DOHH2 (cell line): ENCODE data around the gene SV2A.
"Not testable (repeated sequence)": the region's sequence is repeated elsewhere in the genome, so short reads cannot be mapped to it uniquely, and the experiment has no call there.

Experiments
- EZH2phosphoT487 ChIP-seq: fragments of 200-600 bp; sonication (generic); IDR thresholded peaks from 2 replicates; pipeline ENCODE4 v1.6.1; 2017; ENCODE audit warnings: borderline replicate concordance, mild to moderate bottlenecking, antibody characterized with exemption, low read length, moderate library complexity, mixed read lengths
- TF ChIP-seq, protein P1 (sequence below): fragments of 200-600 bp; sonication (generic); IDR thresholded peaks from one replicate; pipeline ENCODE4 v1.5.1; 2014; ENCODE audit warnings: antibody characterized with exemption, mild to moderate bottlenecking, low read depth, low read length; ENCODE audit not compliant: poor library complexity, severe bottlenecking

DNA sequence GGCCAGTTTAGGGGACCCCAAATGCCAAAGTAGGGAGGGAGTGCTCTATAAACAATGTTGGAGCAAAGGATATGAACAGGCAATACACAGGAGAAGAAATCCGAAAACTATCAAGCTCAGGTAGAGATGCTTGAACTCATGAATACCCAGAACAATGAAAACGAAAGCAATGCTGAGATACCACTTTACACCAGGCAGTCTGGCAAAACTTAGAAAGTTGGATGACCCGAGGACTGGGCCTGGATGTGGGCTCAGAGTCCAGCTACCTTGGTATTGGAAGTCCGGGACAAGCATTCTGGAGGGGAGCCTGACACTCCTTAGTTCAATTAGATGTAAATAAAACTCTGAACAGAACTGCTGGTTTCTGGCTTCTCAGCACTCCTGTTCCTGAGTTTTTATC lies 44.6 kb downstream of the SV2A start:
- TF ChIP-seq, protein P1, sequence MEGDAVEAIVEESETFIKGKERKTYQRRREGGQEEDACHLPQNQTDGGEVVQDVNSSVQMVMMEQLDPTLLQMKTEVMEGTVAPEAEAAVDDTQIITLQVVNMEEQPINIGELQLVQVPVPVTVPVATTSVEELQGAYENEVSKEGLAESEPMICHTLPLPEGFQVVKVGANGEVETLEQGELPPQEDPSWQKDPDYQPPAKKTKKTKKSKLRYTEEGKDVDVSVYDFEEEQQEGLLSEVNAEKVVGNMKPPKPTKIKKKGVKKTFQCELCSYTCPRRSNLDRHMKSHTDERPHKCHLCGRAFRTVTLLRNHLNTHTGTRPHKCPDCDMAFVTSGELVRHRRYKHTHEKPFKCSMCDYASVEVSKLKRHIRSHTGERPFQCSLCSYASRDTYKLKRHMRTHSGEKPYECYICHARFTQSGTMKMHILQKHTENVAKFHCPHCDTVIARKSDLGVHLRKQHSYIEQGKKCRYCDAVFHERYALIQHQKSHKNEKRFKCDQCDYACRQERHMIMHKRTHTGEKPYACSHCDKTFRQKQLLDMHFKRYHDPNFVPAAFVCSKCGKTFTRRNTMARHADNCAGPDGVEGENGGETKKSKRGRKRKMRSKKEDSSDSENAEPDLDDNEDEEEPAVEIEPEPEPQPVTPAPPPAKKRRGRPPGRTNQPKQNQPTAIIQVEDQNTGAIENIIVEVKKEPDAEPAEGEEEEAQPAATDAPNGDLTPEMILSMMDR: not testable (repeated sequence)
- TF ChIP-seq EZH2phosphoT487: not testable (repeated sequence)
